OCI-LY7 (cell line): Measurements from ENCODE around the gene ISG15. TPM values are rescaled to one million over a fixed set of nuclear protein-coding genes. Genes with fewer than 3 reads are reported as not detected.

Experiments used
- BruUV-seq: library from RNA; stranded (reverse); fragments of 400-500 nt; replicated peaks from 2 replicates; lab custom pipeline; 2021; lab: Mats Ljungman, UMichigan
- CTCF ChIA-PET: fragments of 300-600 bp; sonication (Branson Sonifier 250); formaldehyde crosslinking; loops from one replicate; lab custom pipeline; 2022; ENCODE audit warnings: antibody characterized with exemption; ENCODE audit not compliant: unreplicated experiment; lab: Charles Lee
- POLR2A ChIA-PET: fragments of 300-600 bp; sonication (Branson Sonifier 250); formaldehyde crosslinking; loops from one replicate; lab custom pipeline; 2022; ENCODE audit warnings: antibody characterized with exemption; lab: Charles Lee
- DNase-seq: peaks from one replicate; pipeline ENCODE4 v3.0.0-alpha.2; 2015; ENCODE audit warnings: low spot score
- H2AFZ ChIP-seq: fragments of 200-600 bp; sonication (generic), shearing (Covaris generic); 2 replicates; pipeline ENCODE4 v1.6.1; 2014; ENCODE audit warnings: mild to moderate bottlenecking, antibody characterized with exemption, low read length, moderate library complexity
- H3K27ac ChIP-seq: fragments of 200-600 bp; sonication (generic); 2 replicates; pipeline ENCODE4 v1.5.1; 2014; ENCODE audit warnings: mixed run types, low read depth, mild to moderate bottlenecking, moderate library complexity, low read length, inconsistent platforms; ENCODE audit not compliant: poor library complexity, severe bottlenecking
- H3K36me3 ChIP-seq: fragments of 200-600 bp; sonication (generic); 2 replicates; pipeline ENCODE4 v1.6.1; 2014; ENCODE audit warnings: mild to moderate bottlenecking, antibody characterized with exemption, low read length, moderate library complexity, mixed read lengths; ENCODE audit not compliant: insufficient read depth
- H3K4me1 ChIP-seq: fragments of 200-600 bp; sonication (generic); 2 replicates; pipeline ENCODE4 v1.5.1; 2014; ENCODE audit warnings: mild to moderate bottlenecking, low read length; ENCODE audit not compliant: insufficient read depth, poor library complexity, severe bottlenecking
- H3K4me2 ChIP-seq: fragments of 200-600 bp; sonication (generic); 2 replicates; pipeline ENCODE4 v1.6.1; 2014; ENCODE audit warnings: mild to moderate bottlenecking, low read length
- H3K4me3 ChIP-seq: fragments of 200-600 bp; sonication (generic); 2 replicates; pipeline ENCODE4 v1.5.1; 2014; ENCODE audit warnings: mild to moderate bottlenecking, low read depth, low read length; ENCODE audit not compliant: poor library complexity, severe bottlenecking
- H3K79me2 ChIP-seq: fragments of 200-600 bp; sonication (generic); 2 replicates; pipeline ENCODE4 v1.6.1; 2016; ENCODE audit warnings: low read depth, mild to moderate bottlenecking, low read length, moderate library complexity, mixed read lengths; ENCODE audit not compliant: insufficient read depth
- H3K9me2 ChIP-seq: fragments of 200-600 bp; sonication (generic); 2 replicates; pipeline ENCODE4 v1.6.1; 2016; ENCODE audit warnings: mild to moderate bottlenecking, low read length, mixed read lengths; ENCODE audit not compliant: insufficient read depth
- H3K9me3 ChIP-seq: fragments of 200-600 bp; sonication (generic); 2 replicates; pipeline ENCODE4 v1.6.1; 2014; ENCODE audit warnings: mild to moderate bottlenecking, mixed run types, low read length, mixed read lengths
- H4K20me1 ChIP-seq: fragments of 200-600 bp; sonication (generic); 2 replicates; pipeline ENCODE4 v1.6.1; 2014; ENCODE audit warnings: mild to moderate bottlenecking, antibody characterized with exemption, low read length, moderate library complexity, mixed read lengths; ENCODE audit not compliant: insufficient read depth
- EZH2phosphoT487 ChIP-seq: fragments of 200-600 bp; sonication (generic); IDR thresholded peaks from 2 replicates; pipeline ENCODE4 v1.6.1; 2018; ENCODE audit warnings: low read depth, borderline replicate concordance, mild to moderate bottlenecking, mixed run types, antibody characterized with exemption, low read length, moderate library complexity, mixed read lengths
- intact Hi-C: fragments of 100-400 bp; cut with micrococcal nuclease; formaldehyde crosslinking; loops from one replicate; pipeline ENCODE4 v1.10.0; 2022; ENCODE audit not compliant: unreplicated experiment
- total RNA-seq, 2 experiments: library from RNA; depleted of rRNA in 1 of 2; stranded (reverse); fragments of >200 nt in 1 of 2; shearing (Covaris generic) in 1 of 2; gene quantifications; 2 replicates each; pipeline ENCODE4 v1.2.3, GENCODE V29; 2014 to 2022
- TF ChIP-seq, protein P1 (sequence below): fragments of 200-600 bp; sonication (generic); conservative IDR thresholded peaks from 2 replicates; pipeline ENCODE4 v1.5.1; 2014; ENCODE audit warnings: mild to moderate bottlenecking, antibody characterized with exemption, low read length, moderate library complexity, mixed read lengths

The ISG15 gene
- total RNA-seq, 2 experiments from 2014 or later: 65.4 to 110 TPM

DNA sequence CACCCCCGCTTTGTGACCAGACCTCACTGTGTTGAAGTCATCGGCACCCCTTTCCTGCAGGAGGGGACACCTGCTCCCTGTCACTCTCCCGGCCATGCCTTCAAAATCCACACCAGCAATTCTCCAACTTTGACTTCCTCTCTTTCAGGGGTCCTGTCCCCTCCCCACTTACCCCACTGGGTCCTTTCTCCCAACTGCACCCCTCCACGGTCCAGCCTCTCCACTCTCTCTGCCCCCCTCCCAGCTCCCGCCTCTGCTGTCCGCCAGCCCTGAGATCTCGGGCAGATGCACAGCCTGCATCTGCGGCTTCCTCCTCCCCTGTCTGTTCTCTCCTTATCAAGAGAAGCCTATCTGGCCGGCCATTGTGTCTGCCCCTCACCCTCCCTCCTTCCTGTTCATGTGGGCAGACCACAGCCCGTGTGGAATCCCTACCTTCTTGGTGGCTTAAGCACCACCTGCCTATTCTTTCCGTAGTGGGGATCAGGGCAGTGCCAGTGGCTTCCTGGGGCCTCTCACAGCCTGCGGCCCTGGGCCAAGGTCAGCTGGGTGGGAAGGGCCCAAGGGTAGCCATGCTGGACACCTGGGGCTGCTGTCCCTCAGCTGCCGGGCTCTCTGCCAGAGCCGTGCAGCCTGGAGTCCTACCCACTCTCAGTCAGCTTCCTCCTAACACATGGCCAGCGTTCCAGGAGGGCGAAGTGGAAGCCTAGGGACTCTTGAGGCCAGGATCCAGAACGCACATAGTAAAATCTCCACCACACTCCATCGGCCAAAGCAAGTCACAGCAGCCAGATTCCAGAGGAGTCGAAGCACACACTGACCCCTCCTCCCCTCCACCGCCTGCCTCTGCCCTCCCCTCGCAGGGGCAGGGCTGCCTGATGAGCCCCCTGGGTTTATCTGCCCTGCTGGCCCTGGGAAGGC lies 8.3 kb upstream of the ISG15 start:
- no peak overlapping the region for H3K27ac ChIP-seq
- H3K9me2 ChIP-seq: no peaks in the 10 kb centered on the region
- no peaks in the 10 kb centered on the region for H3K36me3 ChIP-seq
- no peak overlapping the region for H2AFZ ChIP-seq
- no peaks in the 10 kb centered on the region for H4K20me1 ChIP-seq
- intact Hi-C loops: no loop called here
- H3K4me2 ChIP-seq: no peak overlapping the region
- no peak for TF ChIP-seq EZH2phosphoT487
- TF ChIP-seq, protein P1, sequence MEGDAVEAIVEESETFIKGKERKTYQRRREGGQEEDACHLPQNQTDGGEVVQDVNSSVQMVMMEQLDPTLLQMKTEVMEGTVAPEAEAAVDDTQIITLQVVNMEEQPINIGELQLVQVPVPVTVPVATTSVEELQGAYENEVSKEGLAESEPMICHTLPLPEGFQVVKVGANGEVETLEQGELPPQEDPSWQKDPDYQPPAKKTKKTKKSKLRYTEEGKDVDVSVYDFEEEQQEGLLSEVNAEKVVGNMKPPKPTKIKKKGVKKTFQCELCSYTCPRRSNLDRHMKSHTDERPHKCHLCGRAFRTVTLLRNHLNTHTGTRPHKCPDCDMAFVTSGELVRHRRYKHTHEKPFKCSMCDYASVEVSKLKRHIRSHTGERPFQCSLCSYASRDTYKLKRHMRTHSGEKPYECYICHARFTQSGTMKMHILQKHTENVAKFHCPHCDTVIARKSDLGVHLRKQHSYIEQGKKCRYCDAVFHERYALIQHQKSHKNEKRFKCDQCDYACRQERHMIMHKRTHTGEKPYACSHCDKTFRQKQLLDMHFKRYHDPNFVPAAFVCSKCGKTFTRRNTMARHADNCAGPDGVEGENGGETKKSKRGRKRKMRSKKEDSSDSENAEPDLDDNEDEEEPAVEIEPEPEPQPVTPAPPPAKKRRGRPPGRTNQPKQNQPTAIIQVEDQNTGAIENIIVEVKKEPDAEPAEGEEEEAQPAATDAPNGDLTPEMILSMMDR: no peak
- POLR2A ChIA-PET: interaction anchor here (0.7 kb wide), 1 partner anchor 16 kb away, joined by 3 read pairs; no protein-coding TSS in a partner anchor
- no peaks in the 10 kb centered on the region for H3K9me3 ChIP-seq
- BruUV-seq: no TSS peak
- no peak for DNase-seq
- H3K4me1 ChIP-seq: no peaks in the 10 kb centered on the region
- H3K4me3 ChIP-seq: no peak overlapping the region
- H3K79me2 ChIP-seq: no peaks in the 10 kb centered on the region
- CTCF ChIA-PET: no interaction called here

DNA sequence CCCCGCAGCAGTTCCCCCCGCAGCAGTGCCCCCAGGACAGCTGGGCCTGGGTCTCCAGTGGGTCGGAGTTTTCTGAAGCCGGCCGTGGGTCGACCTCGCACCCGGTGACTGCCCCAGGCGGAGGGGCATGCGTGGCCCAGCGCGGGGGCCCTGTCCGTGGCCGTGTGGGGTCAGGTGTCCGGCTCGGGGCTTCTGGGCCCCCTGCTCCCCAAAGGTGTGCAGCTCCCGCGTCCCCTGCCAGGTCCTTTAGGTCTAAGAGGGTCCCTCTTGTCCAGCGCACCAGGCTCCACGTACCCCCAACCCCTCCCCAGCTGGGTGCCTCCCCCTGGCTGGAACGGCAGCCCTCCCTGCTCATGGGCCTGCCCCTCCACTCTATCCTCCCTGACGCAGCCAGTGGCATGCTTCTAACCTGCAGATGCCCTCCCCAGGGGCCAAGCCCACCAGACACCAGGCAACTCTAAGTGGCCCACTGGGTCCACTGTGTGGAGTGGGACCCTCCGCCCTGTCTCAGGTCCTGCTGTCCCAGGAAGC lies 7.5 kb upstream of the ISG15 start:
- H3K4me3 ChIP-seq: no peak overlapping the region
- no peaks in the 10 kb centered on the region for H3K9me2 ChIP-seq
- POLR2A ChIA-PET: no interaction called here
- no peaks in the 10 kb centered on the region for H4K20me1 ChIP-seq
- TF ChIP-seq, protein P1: no peak
- TF ChIP-seq EZH2phosphoT487: no peak
- H3K4me1 ChIP-seq: no peaks in the 10 kb centered on the region
- H3K27ac ChIP-seq: no peak overlapping the region
- CTCF ChIA-PET: no interaction called here
- intact Hi-C loops: no loop called here
- no peaks in the 10 kb centered on the region for H3K36me3 ChIP-seq
- no peaks in the 10 kb centered on the region for H3K9me3 ChIP-seq
- no peak overlapping the region for H2AFZ ChIP-seq
- DNase-seq: no peak
- H3K79me2 ChIP-seq: no peaks in the 10 kb centered on the region
- H3K4me2 ChIP-seq: no peak overlapping the region
- no TSS peak for BruUV-seq
